HG03342 (cell line): ENCODE results near the gene SP6.

Experiments
- ATAC-seq: cut with Tn5 transposase; IDR thresholded peaks from one replicate; pipeline ENCODE4 v1.9.1; 2021; ENCODE audit warnings: mild to moderate bottlenecking, moderate library complexity; ENCODE audit not compliant: unreplicated experiment

Gene SP6

GRCh38 chr17:47838636-47839035 lies 12.3 kb downstream of the SP6 start:
- ATAC-seq = no peak

- no peak for ATAC-seq
Measured at GRCh38 chr17:47837401-47838039, 13.4 kb downstream of the SP6 start.

- no peak for ATAC-seq
Measured at GRCh38 chr17:47836601-47837000, 14.4 kb downstream of the SP6 start.

- no peak for ATAC-seq
Measured at GRCh38 chr17:47834756-47835155, 16.2 kb downstream of the SP6 start.

- ATAC-seq = no peak
Measured at GRCh38 chr17:47831934-47832327, 19.0 kb downstream of the SP6 start.

- peak; percentile 90 for ATAC-seq
Measured at GRCh38 chr17:47831003-47831933, 19.7 kb downstream of the SP6 start, which contains the start of the genes LRRC46 and MRPL10. LRRC46 (plus strand) TSS chr17:47831670; CDS start chr17:47831990, 320 bp downstream. MRPL10 (minus strand) TSS chr17:47831541; CDS start chr17:47831511, 30 bp downstream.

GRCh38 chr17:47830396-47831002 lies 20.5 kb downstream of the SP6 start:
- ATAC-seq = no peak

GRCh38 chr17:47829870-47830269 lies 21.1 kb downstream of the SP6 start:
- no peak for ATAC-seq

GRCh38 chr17:47823519-47823918 lies 27.4 kb downstream of the SP6 start:
- no peak for ATAC-seq

- ATAC-seq = no peak
Measured at GRCh38 chr17:47822785-47823184, 28.2 kb downstream of the SP6 start.

GRCh38 chr17:47821424-47822391 lies 29.3 kb downstream of the SP6 start, which contains the start of gene OSBPL7:
OSBPL7 (minus strand) TSS chr17:47821794; CDS start chr17:47820278, 1,516 bp downstream.
- peak; percentile 72 for ATAC-seq

GRCh38 chr17:47821031-47821423 lies 29.9 kb downstream of the SP6 start:
- no peak for ATAC-seq

GRCh38 chr17:47820033-47820789 lies 30.8 kb downstream of the SP6 start:
- ATAC-seq = no peak

- no peak for ATAC-seq
Measured at GRCh38 chr17:47819475-47819874, 31.5 kb downstream of the SP6 start.

GRCh38 chr17:47818002-47818695 lies 32.8 kb downstream of the SP6 start:
- no peak for ATAC-seq

GRCh38 chr17:47816947-47817346 lies 34.0 kb downstream of the SP6 start:
- ATAC-seq = no peak

- ATAC-seq = no peak
Measured at GRCh38 chr17:47816111-47816735, 34.7 kb downstream of the SP6 start.

- no peak for ATAC-seq
Measured at GRCh38 chr17:47815106-47815918, 35.7 kb downstream of the SP6 start.
